Heart right ventricle (tissue), 16 donors: ENCODE results near the gene PLXNA2. TPM values are rescaled to one million over a fixed set of nuclear protein-coding genes. Genes with fewer than 3 reads are reported as not detected.

ENCODE experiments used
- ATAC-seq, 8 donors: fragments of 200-7000 bp; cut with Tn5 transposase; one replicate each; pipeline ENCODE4 v1.9.1; 2020; ENCODE audit warnings: mild to moderate bottlenecking in 8 of 8, moderate library complexity in 8 of 8, moderate number of reproducible peaks in 1 of 8
- DNase-seq, 2 donors: peaks; one replicate each; pipeline ENCODE4 v3.0.0-alpha.2; 2020
- H3K27ac ChIP-seq, 10 donors: fragments of 200-600 bp; sonication (generic) in 2 of 10; one replicate each; pipeline versions ENCODE4 v1.5.0 to v1.8.0; 2020 to 2022; ENCODE audit warnings: mild to moderate bottlenecking in 3 of 10
- H3K27me3 ChIP-seq, 7 donors: fragments of 200-600 bp; one replicate each; pipeline ENCODE4 v1.8.0; 2021 to 2022; ENCODE audit warnings: mild to moderate bottlenecking in 2 of 7
- H3K36me3 ChIP-seq, 9 donors: fragments of 200-600 bp; sonication (generic) in 1 of 9; one replicate each; pipeline versions ENCODE4 v1.5.0 to v1.8.0; 2020 to 2022; ENCODE audit warnings: mild to moderate bottlenecking in 2 of 9
- H3K4me1 ChIP-seq, 9 donors: fragments of 200-600 bp; sonication (generic) in 1 of 9; one replicate each; pipeline versions ENCODE4 v1.5.0 to v1.8.0; 2020 to 2022; ENCODE audit warnings: mild to moderate bottlenecking in 4 of 9
- H3K4me3 ChIP-seq, 10 donors: fragments of 200-600 bp; sonication (generic) in 2 of 10; one replicate each; pipeline versions ENCODE4 v1.5.0 to v1.8.0; 2020 to 2022; ENCODE audit warnings: mild to moderate bottlenecking in 7 of 10, moderate library complexity in 2 of 10
- H3K9me3 ChIP-seq, 11 donors: fragments of 200-600 bp in 10 of 11; sonication (generic) in 2 of 11; one replicate each; pipeline versions ENCODE4 v1.5.0 to v1.8.0; 2013 to 2022; ENCODE audit warnings: mild to moderate bottlenecking in 2 of 11, control low read depth in 1 of 11, moderate library complexity in 1 of 11
- CTCF ChIP-seq, 9 donors: fragments of 200-600 bp; sonication (generic) in 2 of 9; IDR thresholded peaks; one replicate each; pipeline versions ENCODE4 v1.5.0 to v1.8.0; 2021 to 2022; ENCODE audit warnings: antibody characterized with exemption in 9 of 9, mild to moderate bottlenecking in 5 of 9, moderate library complexity in 1 of 9
- WGBS, 2 donors: extraction: QIAGEN DNeasy Blood & Tissue Kit; methylation state at CpG; one replicate each; pipeline ENCODE4 v1.1.7; 2013; ENCODE audit warnings: inconsistent platforms in 1 of 2; 5-methylcytosine and 5-hydroxymethylcytosine counted together
- intact Hi-C, 10 donors: fragments of 100-400 bp; cut with DNase I; formaldehyde crosslinking; loops; one replicate each; pipeline versions ENCODE4 v1.11.1 to v1.14.2; 2022
- polyA plus RNA-seq, 2 donors: library from polyadenylated mRNA; stranded (reverse); fragments of 200-250 nt; gene quantifications; one replicate each; pipeline ENCODE4 v1.2.3, GENCODE V29; 2013
- total RNA-seq, 10 donors: library from RNA; stranded (reverse); fragmentation: NEBNext Ultra II Directional in 3 of 10; extraction: Animal tissue kit (Norgen Biotek cat#: 25700) in 3 of 10; gene quantifications; one replicate each; pipeline versions ENCODE4 v1.2.1 to v1.2.4, GENCODE V29; 2021 to 2023
- donor health status: Arrhythmogenic right ventricular cardiomyopathy.
- donor health status: ischemic (EF 13 %, LVEDD 7.1; RV severe dilation, severe dysfunction).
- donor health status: healthy with polysubstance abuse.
- donor health status: DM: no; HTN: yes; CAD: no.
- donor health status: DM: no; HTN: no; CAD: no.
- donor health status: ischemic (EF 25% LVEDD 6.9; RV normal size, moderate dysfunction).
- donor health status: ischemic (EF 25% LVEDD 5.7; RV mildly dilated, moderate dysfunction).
- donor health status: healthy.
- donor health status: DM: yes; HTN: yes; CAD: no.
- donor health status: Ischemic cardiomyopathy.
- donor health status: ischemic (EF 35%, LVEDD 5.7; RV mildly dilated, moderate dysfunction).
- donor health status: nonischemic (EF 11% LVEDD 7.7; RV severe dilation, severe dysfunction).
- donor health status: DM: yes; HTN: yes; CAD: no.
- donor health status: PGD.
- donor health status: ischemic (EF 29% LVEDD 5.4; RV normal size, mild dysfunction).
- donor health status: nonischemic (EF 23%, LVEDD 6.1; RV moderate dilation, normal function).

PLXNA2 gene
- total and polyA plus RNA-seq, 12 donors = 6.1 to 31.6 (median 17.9) TPM

GRCh38 chr1:208228026-208228425 is 16.2 kb downstream of the PLXNA2 start:
- no peak for TF ChIP-seq CTCF (IDR thresholded peaks at IDR 0.05)
- peak overlapping the region in 8 of 10 donors; percentile 26 to 70 (median 54) for H3K27ac ChIP-seq
- intact Hi-C loops = no loop called here
- peaks cover 14 to 97% (median 65%) of the 10 kb centered on the region in 9 donors for H3K4me1 ChIP-seq
- ATAC-seq = no peak
- no peak for DNase-seq
- H3K27me3 ChIP-seq = no peaks in the 10 kb centered on the region
- WGBS, 2 donors = 69 to 82% methylated on average over 3 of the region's 3 CpGs
- H3K36me3 ChIP-seq = peaks cover 0 to 11% (median 0%) of the 10 kb centered on the region in 9 donors
- H3K4me3 ChIP-seq = no peak overlapping the region
- no peaks in the 10 kb centered on the region for H3K9me3 ChIP-seq

- H3K27me3 ChIP-seq = no peaks in the 10 kb centered on the region
- ATAC-seq (peak; percentile 25 to 77 (median 59)), DNase-seq (no peak)
- H3K4me1 ChIP-seq = peaks cover 10 to 97% (median 65%) of the 10 kb centered on the region in 9 donors
- H3K4me3 ChIP-seq = no peak overlapping the region
- H3K9me3 ChIP-seq = no peaks in the 10 kb centered on the region
- intact Hi-C loops = no loop called here
- WGBS, 2 donors = 47 to 52% methylated on average over 4 of the region's 4 CpGs
- peak overlapping the region in 8 of 10 donors; percentile 26 to 70 (median 54) for H3K27ac ChIP-seq
- H3K36me3 ChIP-seq = peaks cover 0 to 11% (median 0%) of the 10 kb centered on the region in 9 donors
- TF ChIP-seq CTCF (IDR thresholded peaks at IDR 0.05) = no peak
Measured at GRCh38 chr1:208227366-208227765, 16.8 kb downstream of the PLXNA2 start.

- Histone ChIP-seq H3K9me3 (no peaks in the 10 kb centered on the region), H3K4me3 (no peak overlapping the region), H3K27me3 (no peaks in the 10 kb centered on the region), H3K27ac (peak overlapping the region in 8 of 10 donors; percentile 26 to 70 (median 58)), H3K4me1 (peaks cover 15 to 97% (median 64%) of the 10 kb centered on the region in 9 donors), H3K36me3 (peaks cover 0 to 11% (median 0%) of the 10 kb centered on the region in 9 donors)
- DNase-seq = no peak
- intact Hi-C loops = no loop called here
- ATAC-seq = peak in 5 of 8 donors; percentile 4 to 34 (median 8)
- WGBS, 2 donors = 65 to 70% methylated on average over 13 of the region's 13 CpGs
- TF ChIP-seq CTCF (IDR thresholded peaks at IDR 0.05) = no peak
Measured at GRCh38 chr1:208225954-208226937, 17.9 kb downstream of the PLXNA2 start.

GRCh38 chr1:208224192-208224713 is 19.9 kb downstream of the PLXNA2 start:
- 90 to 95% methylated on average over 10 of the region's 10 CpGs for WGBS, 2 donors
- H3K27me3 ChIP-seq = no peaks in the 10 kb centered on the region
- TF ChIP-seq CTCF (IDR thresholded peaks at IDR 0.05) = no peak
- intact Hi-C loops = no loop called here
- peak overlapping the region in 1 of 10 donors; percentile 12 for H3K27ac ChIP-seq
- no peak for DNase-seq
- H3K4me3 ChIP-seq = no peak overlapping the region
- H3K36me3 ChIP-seq = peaks cover 0 to under 1% (median 0%) of the 10 kb centered on the region in 9 donors
- peaks cover 35 to 98% (median 76%) of the 10 kb centered on the region in 9 donors for H3K4me1 ChIP-seq
- H3K9me3 ChIP-seq = no peaks in the 10 kb centered on the region
- no peak for ATAC-seq
